Keratinocyte (primary cell): Measurements from ENCODE around the gene FIGN.

Experiments
- EZH2 ChIP-seq: IDR thresholded peaks from one replicate; pipeline ENCODE4 v1.6.1; 2012; ENCODE audit warnings: inconsistent platforms, mild to moderate bottlenecking, low read length, moderate library complexity
- TF ChIP-seq, protein P1 (sequence below), 3 experiments: IDR thresholded peaks in 1 of 3; conservative IDR thresholded peaks in 1 of 3; optimal IDR thresholded peaks in 1 of 3; 2 replicates in 2 of 3; 3 replicates in 1 of 3; pipeline versions ENCODE3 to v1.5.1; 2011; ENCODE audit warnings: low read length in 3 of 3, mild to moderate bottlenecking in 3 of 3, moderate library complexity in 2 of 3, control low read depth in 1 of 3, inconsistent platforms in 1 of 3; ENCODE audit not compliant: insufficient read depth in 2 of 3; ENCODE audit errors: extremely low read depth in 1 of 3

DNA sequence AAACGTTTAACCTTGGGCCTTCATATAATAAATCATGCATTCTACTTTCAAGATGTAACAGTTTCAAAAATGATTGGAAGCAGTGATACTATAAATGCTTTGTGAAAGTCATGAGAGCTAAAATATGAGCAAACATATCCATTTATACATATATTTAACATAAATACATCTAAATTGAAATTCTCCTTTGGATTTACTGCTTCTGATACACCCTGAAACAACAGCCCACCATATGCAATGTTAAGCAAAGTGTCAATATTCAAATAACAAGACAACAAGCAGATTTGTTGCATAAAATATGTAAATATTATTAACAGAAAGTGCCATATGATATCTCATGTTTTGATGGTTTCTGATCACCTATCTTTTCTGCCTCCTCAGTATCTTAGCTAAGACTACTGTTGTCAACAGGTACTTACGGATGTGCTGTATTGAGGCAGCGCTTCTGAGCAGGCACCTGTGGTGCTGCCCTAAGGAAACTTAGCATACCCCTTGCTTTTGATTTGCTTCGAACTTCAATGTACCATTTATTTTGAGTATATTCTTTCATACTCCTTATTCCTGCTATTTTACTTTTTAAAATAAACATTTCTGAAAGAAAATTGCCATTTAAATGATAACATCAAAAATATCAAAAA is 6.1 kb downstream of the FIGN start:
- TF ChIP-seq, protein P1, sequence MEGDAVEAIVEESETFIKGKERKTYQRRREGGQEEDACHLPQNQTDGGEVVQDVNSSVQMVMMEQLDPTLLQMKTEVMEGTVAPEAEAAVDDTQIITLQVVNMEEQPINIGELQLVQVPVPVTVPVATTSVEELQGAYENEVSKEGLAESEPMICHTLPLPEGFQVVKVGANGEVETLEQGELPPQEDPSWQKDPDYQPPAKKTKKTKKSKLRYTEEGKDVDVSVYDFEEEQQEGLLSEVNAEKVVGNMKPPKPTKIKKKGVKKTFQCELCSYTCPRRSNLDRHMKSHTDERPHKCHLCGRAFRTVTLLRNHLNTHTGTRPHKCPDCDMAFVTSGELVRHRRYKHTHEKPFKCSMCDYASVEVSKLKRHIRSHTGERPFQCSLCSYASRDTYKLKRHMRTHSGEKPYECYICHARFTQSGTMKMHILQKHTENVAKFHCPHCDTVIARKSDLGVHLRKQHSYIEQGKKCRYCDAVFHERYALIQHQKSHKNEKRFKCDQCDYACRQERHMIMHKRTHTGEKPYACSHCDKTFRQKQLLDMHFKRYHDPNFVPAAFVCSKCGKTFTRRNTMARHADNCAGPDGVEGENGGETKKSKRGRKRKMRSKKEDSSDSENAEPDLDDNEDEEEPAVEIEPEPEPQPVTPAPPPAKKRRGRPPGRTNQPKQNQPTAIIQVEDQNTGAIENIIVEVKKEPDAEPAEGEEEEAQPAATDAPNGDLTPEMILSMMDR (optimal IDR thresholded peaks at IDR 0.05 in 1 of 3, IDR thresholded peaks at IDR 0.05 in 1 of 3, conservative IDR thresholded peaks at IDR 0.05 in 1 of 3; ENCODE audit: extremely low read depth in 1 of 3, insufficient read depth in 2 of 3, low read length in 3 of 3): no peak
- TF ChIP-seq EZH2: no peak
